Measurements from ENCODE around the gene SH2D2A.
A peak's percentile ranks its signal among the peaks of the same experiment; 100 is the strongest.

Gene SH2D2A

GRCh38 chr1:156858959-156859522, 42.4 kb upstream of the SH2D2A start, which contains the start of gene INSRR:
Gene INSRR (minus strand): TSS chr1:156859117. CDS start chr1:156858621, 496 bp downstream.
- H2AFZ ChIP-seq (ENCODE audit: low read length, unreplicated experiment) = peak within 1 kb of the TSS; percentile 3
- H3K27ac ChIP-seq (ENCODE audit: low read depth, low read length) = no peak within 1 kb of the TSS
- no peaks in the 10 kb centered on the region for H3K36me3 ChIP-seq (ENCODE audit: insufficient read depth, low read length)
- H3K4me3 ChIP-seq (ENCODE audit: low read depth, low read length) = peak within 1 kb of the TSS; percentile 79
- H3K4me1 ChIP-seq (ENCODE audit: control insufficient read depth, insufficient read depth, low read length, unreplicated experiment) = peaks cover 3% of the 10 kb centered on the region
- H3K27me3 ChIP-seq (ENCODE audit: insufficient read depth, low read length) = peaks cover 39% of the 10 kb centered on the region
- H3K79me2 ChIP-seq (ENCODE audit: control insufficient read depth, insufficient read depth, low read length, unreplicated experiment) = no peaks in the 10 kb centered on the region

GRCh38 chr1:156858555-156858956, 41.9 kb upstream of the SH2D2A start:
- Histone ChIP-seq H3K79me2 (ENCODE audit: control insufficient read depth, insufficient read depth, low read length, unreplicated experiment) (no peaks in the 10 kb centered on the region), H3K27me3 (ENCODE audit: insufficient read depth, low read length) (peaks cover 39% of the 10 kb centered on the region), H3K4me3 (ENCODE audit: low read depth, low read length) (peak overlapping the region; percentile 79), H3K27ac (ENCODE audit: low read depth, low read length) (no peak overlapping the region), H3K4me1 (ENCODE audit: control insufficient read depth, insufficient read depth, low read length, unreplicated experiment) (peaks cover 3% of the 10 kb centered on the region), H3K36me3 (ENCODE audit: insufficient read depth, low read length) (no peaks in the 10 kb centered on the region), H2AFZ (ENCODE audit: low read length, unreplicated experiment) (no peak overlapping the region)

- Histone ChIP-seq H3K27me3 (ENCODE audit: insufficient read depth, low read length) (peaks cover 39% of the 10 kb centered on the region), H3K4me3 (ENCODE audit: low read depth, low read length) (no peak overlapping the region), H3K4me1 (ENCODE audit: control insufficient read depth, insufficient read depth, low read length, unreplicated experiment) (peaks cover 4% of the 10 kb centered on the region), H2AFZ (ENCODE audit: low read length, unreplicated experiment) (no peak overlapping the region), H3K27ac (ENCODE audit: low read depth, low read length) (no peak overlapping the region), H3K79me2 (ENCODE audit: control insufficient read depth, insufficient read depth, low read length, unreplicated experiment) (no peaks in the 10 kb centered on the region), H3K36me3 (ENCODE audit: insufficient read depth, low read length) (no peaks in the 10 kb centered on the region)
These were observed 40.9 kb upstream of the SH2D2A start for GRCh38 chr1:156857532-156857931.

DNA sequence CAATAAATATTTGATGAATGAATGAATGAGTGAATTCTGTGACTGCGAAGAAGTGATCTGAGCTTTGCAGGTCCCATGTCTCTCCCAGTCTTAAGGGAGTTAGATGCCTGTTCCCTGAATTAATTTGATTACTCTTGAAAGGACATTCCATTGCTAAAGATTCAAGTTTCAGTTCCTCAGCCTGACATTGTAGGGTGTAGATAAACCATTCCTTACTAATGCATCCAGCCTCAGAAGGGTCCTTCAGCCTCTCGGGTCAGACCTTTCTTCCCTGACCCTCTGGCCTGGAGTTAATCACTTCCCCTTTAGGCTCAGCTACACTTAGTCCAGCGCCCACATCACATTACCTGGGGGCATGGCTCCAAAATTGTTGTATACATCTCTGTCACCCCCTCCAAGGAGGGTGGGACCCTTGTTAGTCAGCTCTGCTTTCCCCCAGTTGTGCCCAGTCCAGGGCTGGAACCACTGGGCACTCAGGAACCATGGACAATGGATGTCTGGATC, 39.7 kb upstream of the SH2D2A start:
- H3K27me3 ChIP-seq (ENCODE audit: insufficient read depth, low read length) = peaks cover 32% of the 10 kb centered on the region
- no peaks in the 10 kb centered on the region for H3K36me3 ChIP-seq (ENCODE audit: insufficient read depth, low read length)
- H2AFZ ChIP-seq (ENCODE audit: low read length, unreplicated experiment) = no peak overlapping the region
- no peaks in the 10 kb centered on the region for H3K79me2 ChIP-seq (ENCODE audit: control insufficient read depth, insufficient read depth, low read length, unreplicated experiment)
- no peak overlapping the region for H3K4me3 ChIP-seq (ENCODE audit: low read depth, low read length)
- peaks cover 10% of the 10 kb centered on the region for H3K4me1 ChIP-seq (ENCODE audit: control insufficient read depth, insufficient read depth, low read length, unreplicated experiment)
- no peak overlapping the region for H3K27ac ChIP-seq (ENCODE audit: low read depth, low read length)

- Histone ChIP-seq H3K79me2 (ENCODE audit: control insufficient read depth, insufficient read depth, low read length, unreplicated experiment) (no peaks in the 10 kb centered on the region), H2AFZ (ENCODE audit: low read length, unreplicated experiment) (no peak overlapping the region), H3K4me1 (ENCODE audit: control insufficient read depth, insufficient read depth, low read length, unreplicated experiment) (peaks cover 7% of the 10 kb centered on the region), H3K27me3 (ENCODE audit: insufficient read depth, low read length) (peaks cover 23% of the 10 kb centered on the region), H3K27ac (ENCODE audit: low read depth, low read length) (no peak overlapping the region), H3K4me3 (ENCODE audit: low read depth, low read length) (no peak overlapping the region), H3K36me3 (ENCODE audit: insufficient read depth, low read length) (no peaks in the 10 kb centered on the region)
These were observed 38.0 kb upstream of the SH2D2A start for GRCh38 chr1:156854634-156855033.

- H3K4me3 ChIP-seq (ENCODE audit: low read depth, low read length) = no peak overlapping the region
- H3K4me1 ChIP-seq (ENCODE audit: control insufficient read depth, insufficient read depth, low read length, unreplicated experiment) = peaks cover 7% of the 10 kb centered on the region
- no peaks in the 10 kb centered on the region for H3K36me3 ChIP-seq (ENCODE audit: insufficient read depth, low read length)
- H3K27ac ChIP-seq (ENCODE audit: low read depth, low read length) = no peak overlapping the region
- no peak overlapping the region for H2AFZ ChIP-seq (ENCODE audit: low read length, unreplicated experiment)
- peaks cover 19% of the 10 kb centered on the region for H3K27me3 ChIP-seq (ENCODE audit: insufficient read depth, low read length)
- no peaks in the 10 kb centered on the region for H3K79me2 ChIP-seq (ENCODE audit: control insufficient read depth, insufficient read depth, low read length, unreplicated experiment)
These were observed 37.1 kb upstream of the SH2D2A start for GRCh38 chr1:156853761-156854160.

DNA sequence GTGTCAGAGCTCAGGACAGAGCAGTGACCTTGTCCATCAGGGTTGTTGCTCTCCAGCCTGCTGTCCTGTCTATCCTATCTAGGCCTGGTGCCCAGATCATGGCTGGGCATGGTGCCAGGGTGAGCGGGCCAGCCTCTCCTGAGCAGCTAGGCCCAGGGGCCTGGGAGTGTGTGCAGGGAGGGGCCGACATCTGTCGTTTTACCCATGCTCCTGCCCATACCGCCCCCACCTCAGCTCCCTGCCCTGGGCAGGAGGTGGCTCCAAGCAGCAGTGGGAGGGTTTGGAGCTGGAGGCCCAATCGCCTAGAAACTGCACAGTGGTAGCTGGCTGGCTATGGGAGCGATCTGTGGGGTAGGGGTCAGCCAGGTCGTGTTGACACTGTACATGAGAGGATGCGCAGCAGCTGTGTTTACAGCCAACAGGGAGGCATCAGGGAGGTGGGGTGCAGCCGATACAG, 35.8 kb upstream of the SH2D2A start:
- Histone ChIP-seq H3K36me3 (ENCODE audit: insufficient read depth, low read length) (no peaks in the 10 kb centered on the region), H3K27ac (ENCODE audit: low read depth, low read length) (no peak overlapping the region), H3K79me2 (ENCODE audit: control insufficient read depth, insufficient read depth, low read length, unreplicated experiment) (no peaks in the 10 kb centered on the region), H2AFZ (ENCODE audit: low read length, unreplicated experiment) (no peak overlapping the region), H3K4me3 (ENCODE audit: low read depth, low read length) (no peak overlapping the region), H3K27me3 (ENCODE audit: insufficient read depth, low read length) (peaks cover 19% of the 10 kb centered on the region), H3K4me1 (ENCODE audit: control insufficient read depth, insufficient read depth, low read length, unreplicated experiment) (peaks cover 7% of the 10 kb centered on the region)

DNA sequence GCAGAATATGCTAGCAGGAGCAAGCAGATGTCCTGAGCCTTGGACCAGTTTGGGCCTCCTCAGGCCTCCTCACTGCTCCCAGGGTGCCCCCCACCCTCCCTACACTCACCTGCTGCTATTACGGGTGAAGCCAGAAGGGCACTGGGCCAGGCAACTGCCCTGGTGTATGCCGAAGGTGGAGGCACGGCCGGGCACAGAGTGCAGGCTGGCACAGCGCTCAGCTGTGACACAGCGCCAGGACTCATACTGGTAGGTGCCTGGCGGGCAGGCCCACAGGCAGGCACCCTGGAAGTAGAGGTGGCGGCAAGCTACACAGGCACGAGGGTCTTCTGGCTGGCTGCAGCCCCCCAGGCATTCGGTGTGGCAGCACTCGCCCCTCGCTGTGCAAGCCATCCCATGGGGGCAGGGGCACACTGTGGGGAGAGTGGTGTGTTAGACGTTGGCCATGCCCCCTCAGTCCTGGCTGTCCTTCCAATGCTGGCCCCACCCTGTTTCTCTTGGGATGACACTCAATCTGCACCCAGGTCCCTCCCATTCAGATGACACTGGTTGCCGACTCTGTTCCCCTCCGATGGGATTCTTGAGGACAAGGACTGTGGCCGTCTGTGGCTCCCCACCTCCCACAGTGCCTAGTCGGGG, 35.2 kb upstream of the SH2D2A start:
- H2AFZ ChIP-seq (ENCODE audit: low read length, unreplicated experiment) = no peak overlapping the region
- no peak overlapping the region for H3K27ac ChIP-seq (ENCODE audit: low read depth, low read length)
- peaks cover 7% of the 10 kb centered on the region for H3K4me1 ChIP-seq (ENCODE audit: control insufficient read depth, insufficient read depth, low read length, unreplicated experiment)
- H3K36me3 ChIP-seq (ENCODE audit: insufficient read depth, low read length) = no peaks in the 10 kb centered on the region
- no peak overlapping the region for H3K4me3 ChIP-seq (ENCODE audit: low read depth, low read length)
- H3K27me3 ChIP-seq (ENCODE audit: insufficient read depth, low read length) = peaks cover 22% of the 10 kb centered on the region
- no peaks in the 10 kb centered on the region for H3K79me2 ChIP-seq (ENCODE audit: control insufficient read depth, insufficient read depth, low read length, unreplicated experiment)

GRCh38 chr1:156849151-156849496, 32.5 kb upstream of the SH2D2A start:
- Histone ChIP-seq H3K4me3 (ENCODE audit: low read depth, low read length) (no peak overlapping the region), H3K27me3 (ENCODE audit: insufficient read depth, low read length) (peaks cover 33% of the 10 kb centered on the region), H3K36me3 (ENCODE audit: insufficient read depth, low read length) (no peaks in the 10 kb centered on the region), H3K79me2 (ENCODE audit: control insufficient read depth, insufficient read depth, low read length, unreplicated experiment) (no peaks in the 10 kb centered on the region), H3K4me1 (ENCODE audit: control insufficient read depth, insufficient read depth, low read length, unreplicated experiment) (peaks cover 7% of the 10 kb centered on the region), H3K27ac (ENCODE audit: low read depth, low read length) (no peak overlapping the region), H2AFZ (ENCODE audit: low read length, unreplicated experiment) (no peak overlapping the region)

DNA sequence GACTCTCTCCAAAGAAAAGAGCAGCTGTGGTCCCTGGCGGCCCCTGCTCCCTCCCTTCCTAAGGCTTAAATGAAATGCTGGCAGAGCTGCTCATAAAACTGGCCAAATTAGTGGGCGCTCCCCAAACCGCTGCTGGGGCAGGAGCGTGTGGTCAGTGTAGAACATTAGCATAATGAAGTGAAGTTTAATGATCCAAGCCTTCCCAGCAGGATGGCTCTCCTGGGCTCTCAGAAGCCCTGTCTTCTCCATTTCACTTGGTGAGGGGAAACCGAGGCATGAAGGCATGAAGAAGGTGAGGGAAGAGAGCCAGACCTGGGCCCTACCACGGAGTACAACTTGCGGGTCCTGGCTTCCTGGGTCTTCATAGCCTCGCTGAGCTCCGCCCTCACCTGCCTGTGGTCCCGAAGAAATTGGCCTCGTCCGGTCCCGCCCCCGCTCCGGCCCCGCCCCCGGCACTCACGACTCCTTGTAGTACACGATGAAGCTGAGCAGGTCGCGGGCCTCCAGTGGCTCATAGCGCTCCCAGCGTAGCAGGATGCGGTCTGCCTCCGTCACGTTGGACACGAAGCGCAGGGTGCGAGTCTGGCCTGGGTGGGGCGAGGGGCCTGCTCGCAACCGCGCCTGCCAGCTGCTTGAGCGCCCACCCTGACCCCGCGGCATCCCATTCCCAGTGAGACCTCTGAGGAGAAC, 32.0 kb upstream of the SH2D2A start:
- Histone ChIP-seq H2AFZ (ENCODE audit: low read length, unreplicated experiment) (no peak overlapping the region), H3K79me2 (ENCODE audit: control insufficient read depth, insufficient read depth, low read length, unreplicated experiment) (no peaks in the 10 kb centered on the region), H3K36me3 (ENCODE audit: insufficient read depth, low read length) (no peaks in the 10 kb centered on the region), H3K4me3 (ENCODE audit: low read depth, low read length) (no peak overlapping the region), H3K4me1 (ENCODE audit: control insufficient read depth, insufficient read depth, low read length, unreplicated experiment) (peaks cover 7% of the 10 kb centered on the region), H3K27me3 (ENCODE audit: insufficient read depth, low read length) (peaks cover 35% of the 10 kb centered on the region), H3K27ac (ENCODE audit: low read depth, low read length) (no peak overlapping the region)
